NT2/D1 (cell line): ENCODE measurements around the gene CALU.
A peak's percentile ranks its signal among the peaks of the same experiment; 100 is the strongest.

Experiments
- DNase-seq: peaks from one replicate; pipeline ENCODE4 v3.0.0-alpha.2; 2011; ENCODE audit warnings: low read depth, low spot score
- H3K27me3 ChIP-seq: 2 replicates; pipeline ENCODE4 v1.6.0; 2011; ENCODE audit warnings: mild to moderate bottlenecking; ENCODE audit not compliant: insufficient read length, insufficient read depth
- H3K36me3 ChIP-seq: 2 replicates; pipeline ENCODE4 v1.6.1; 2011; ENCODE audit warnings: mild to moderate bottlenecking, low read length, mixed read lengths; ENCODE audit not compliant: insufficient read depth, insufficient read length
- H3K4me1 ChIP-seq: 2 replicates; pipeline ENCODE4 v1.5.1; 2011; ENCODE audit not compliant: insufficient read depth, insufficient read length
- H3K4me3 ChIP-seq: 2 replicates; pipeline ENCODE4 v1.5.1; 2011; ENCODE audit warnings: low read depth; ENCODE audit not compliant: insufficient read length
- H3K9ac ChIP-seq: 2 replicates; pipeline ENCODE4 v1.6.0; 2011; ENCODE audit warnings: low read depth; ENCODE audit not compliant: insufficient read length
- H3K9me3 ChIP-seq: 2 replicates; pipeline ENCODE4 v1.5.1; 2011; ENCODE audit warnings: mild to moderate bottlenecking, low read length; ENCODE audit not compliant: insufficient read depth
- SUZ12 ChIP-seq: IDR thresholded peaks from 2 replicates; pipeline ENCODE4 v1.6.1; 2011; ENCODE audit not compliant: insufficient read length, insufficient read depth; ENCODE audit errors: extremely low read depth
- YY1 ChIP-seq: IDR thresholded peaks from 2 replicates; pipeline ENCODE4 v1.6.1; 2011; ENCODE audit not compliant: insufficient read length, insufficient read depth
- ZNF274 ChIP-seq: IDR thresholded peaks from 2 replicates; pipeline ENCODE4 v1.6.1; 2011; ENCODE audit warnings: mild to moderate bottlenecking, low read depth, low read length

CALU gene

GRCh38 chr7:128732521-128733277, 6.5 kb upstream of the CALU start:
- Histone ChIP-seq H3K27me3 (no peaks in the 10 kb centered on the region), H3K4me1 (no peaks in the 10 kb centered on the region), H3K9ac (no peak overlapping the region), H3K4me3 (no peak overlapping the region), H3K9me3 (no peaks in the 10 kb centered on the region), H3K36me3 (no peaks in the 10 kb centered on the region)
- TF ChIP-seq ZNF274 (no peak), SUZ12 (no peak), YY1 (no peak)
- DNase-seq, result no peak

DNA sequence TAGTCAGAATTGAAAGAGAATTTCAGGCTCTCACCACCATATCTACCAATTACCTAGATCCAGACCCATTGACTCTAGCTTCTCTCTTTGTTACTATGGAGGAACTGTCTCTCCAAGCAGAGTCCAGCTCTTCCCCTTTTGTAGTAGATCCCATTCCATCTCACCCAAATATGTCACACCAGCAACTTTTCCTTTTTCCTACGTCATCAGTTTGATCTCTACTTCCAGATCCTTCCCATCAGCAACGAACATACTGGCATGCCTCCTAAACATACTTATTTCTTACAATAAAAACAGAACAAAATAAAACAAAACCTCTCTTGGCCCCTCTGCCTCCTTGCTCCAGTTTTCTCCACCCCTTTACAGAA, 5.9 kb upstream of the CALU start:
- H3K36me3 ChIP-seq, result no peaks in the 10 kb centered on the region
- no peaks in the 10 kb centered on the region for H3K4me1 ChIP-seq

DNA sequence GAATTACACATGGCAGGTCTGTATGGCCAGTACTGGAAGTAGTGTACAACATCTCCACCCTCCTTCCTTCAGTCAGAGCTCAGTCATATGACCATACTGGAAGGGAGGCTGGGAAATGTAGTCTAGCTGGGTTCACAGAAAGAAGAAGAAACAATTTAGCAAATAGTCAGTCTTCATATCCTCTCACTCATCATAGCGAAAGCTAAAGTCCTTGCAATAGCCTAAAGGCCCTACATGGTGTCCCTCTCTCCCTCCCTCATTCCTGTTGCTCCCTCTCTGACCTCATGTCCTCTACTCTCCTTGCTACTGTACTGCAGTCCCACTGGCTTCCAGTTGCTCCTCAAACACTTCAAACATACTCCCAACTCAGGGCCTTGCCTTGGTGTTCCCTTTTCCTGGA, 4.3 kb upstream of the CALU start:
- Histone ChIP-seq H3K4me3 (no peak overlapping the region), H3K9ac (no peak overlapping the region), H3K4me1 (no peaks in the 10 kb centered on the region), H3K27me3 (no peaks in the 10 kb centered on the region), H3K9me3 (no peaks in the 10 kb centered on the region), H3K36me3 (no peaks in the 10 kb centered on the region)
- DNase-seq, result no peak
- TF ChIP-seq YY1 (no peak), SUZ12 (no peak), ZNF274 (no peak)

More for the DNA sequence above, 5.9 kb upstream of the CALU start:
- no peak overlapping the region for H3K9ac ChIP-seq
- no peaks in the 10 kb centered on the region for H3K9me3 ChIP-seq
- TF ChIP-seq YY1, result no peak
- TF ChIP-seq SUZ12, result no peak
- TF ChIP-seq ZNF274, result no peak
- H3K4me3 ChIP-seq, result no peak overlapping the region
- no peak for DNase-seq
- H3K27me3 ChIP-seq, result no peaks in the 10 kb centered on the region

DNA sequence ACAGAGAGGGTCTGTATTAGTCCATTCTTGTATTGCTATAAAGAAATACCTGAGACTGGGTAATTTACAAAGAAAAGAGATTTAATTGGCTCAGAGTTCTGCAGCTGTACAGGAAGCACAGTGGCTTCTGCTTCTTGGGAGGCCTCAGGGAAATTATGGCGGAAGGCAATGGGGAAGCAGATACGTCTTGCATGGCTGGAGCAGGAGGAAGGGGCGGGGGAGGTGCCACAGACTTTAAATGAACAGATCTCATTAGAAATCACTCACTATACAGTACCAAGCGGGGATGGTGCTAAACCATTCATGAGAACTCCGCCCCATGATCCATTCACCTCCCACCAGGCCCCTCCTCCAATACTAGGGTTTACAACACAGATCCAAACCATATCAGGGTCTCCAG, 3.7 kb upstream of the CALU start:
- Histone ChIP-seq H3K9me3 (no peaks in the 10 kb centered on the region), H3K36me3 (no peaks in the 10 kb centered on the region), H3K4me3 (no peak overlapping the region), H3K9ac (no peak overlapping the region), H3K27me3 (no peaks in the 10 kb centered on the region), H3K4me1 (no peaks in the 10 kb centered on the region)
- no peak for DNase-seq
- TF ChIP-seq YY1 (no peak), ZNF274 (no peak), SUZ12 (no peak)

DNA sequence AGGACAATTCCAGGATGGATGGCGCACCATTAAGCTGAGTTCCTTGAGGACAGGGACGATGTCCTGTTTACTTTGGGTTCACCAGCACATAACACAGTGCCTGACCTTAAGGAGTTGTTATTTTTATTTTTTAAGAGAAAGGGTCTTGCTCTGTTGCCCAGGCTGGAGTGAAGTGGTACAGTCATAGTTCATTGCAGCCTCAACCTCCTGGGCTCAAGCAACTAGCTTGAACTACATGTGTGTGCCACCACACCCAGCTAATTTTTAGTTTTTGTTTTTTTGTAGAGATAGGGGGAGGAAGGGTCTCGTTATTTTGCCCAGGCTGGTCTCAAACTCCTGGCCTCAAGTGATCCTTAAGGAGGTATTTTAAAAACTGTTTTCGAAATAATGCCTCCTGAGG, 1.7 kb upstream of the CALU start:
- Histone ChIP-seq H3K9ac (no peak overlapping the region), H3K36me3 (no peaks in the 10 kb centered on the region), H3K9me3 (no peaks in the 10 kb centered on the region), H3K27me3 (no peaks in the 10 kb centered on the region), H3K4me3 (no peak overlapping the region), H3K4me1 (no peaks in the 10 kb centered on the region)
- TF ChIP-seq YY1 (no peak), SUZ12 (no peak), ZNF274 (no peak)
- DNase-seq, result no peak

- no peak overlapping the region for H3K4me3 ChIP-seq
- H3K36me3 ChIP-seq, result no peaks in the 10 kb centered on the region
- no peaks in the 10 kb centered on the region for H3K27me3 ChIP-seq
- no peak for TF ChIP-seq SUZ12
- TF ChIP-seq YY1, result no peak
- TF ChIP-seq ZNF274, result no peak
- H3K9ac ChIP-seq, result no peak overlapping the region
- no peak for DNase-seq
- no peaks in the 10 kb centered on the region for H3K4me1 ChIP-seq
- no peaks in the 10 kb centered on the region for H3K9me3 ChIP-seq
These were observed 1.2 kb upstream of the CALU start for GRCh38 chr7:128737867-128738385.

GRCh38 chr7:128738570-128739047, 550 bp upstream of the CALU start:
- H3K9ac ChIP-seq, result peak overlapping the region; percentile 71

More at GRCh38 chr7:128738570-128739047, 550 bp upstream of the CALU start:
- Histone ChIP-seq H3K36me3 (peaks cover 2% of the 10 kb centered on the region), H3K27me3 (no peaks in the 10 kb centered on the region), H3K4me3 (peak overlapping the region; percentile 95), H3K9me3 (no peaks in the 10 kb centered on the region), H3K4me1 (no peaks in the 10 kb centered on the region)
- DNase-seq, result no peak
- TF ChIP-seq SUZ12, result no peak
- TF ChIP-seq ZNF274, result no peak
